SKM-1 (cell line): Measurements from ENCODE around the gene HSPA9.

ENCODE experiments used
- DNase-seq: peaks from one replicate; lab custom pipeline; 2025; ENCODE audit not compliant: unreplicated experiment; lab: John Stamatoyannopoulos, UW

The HSPA9 gene

DNA sequence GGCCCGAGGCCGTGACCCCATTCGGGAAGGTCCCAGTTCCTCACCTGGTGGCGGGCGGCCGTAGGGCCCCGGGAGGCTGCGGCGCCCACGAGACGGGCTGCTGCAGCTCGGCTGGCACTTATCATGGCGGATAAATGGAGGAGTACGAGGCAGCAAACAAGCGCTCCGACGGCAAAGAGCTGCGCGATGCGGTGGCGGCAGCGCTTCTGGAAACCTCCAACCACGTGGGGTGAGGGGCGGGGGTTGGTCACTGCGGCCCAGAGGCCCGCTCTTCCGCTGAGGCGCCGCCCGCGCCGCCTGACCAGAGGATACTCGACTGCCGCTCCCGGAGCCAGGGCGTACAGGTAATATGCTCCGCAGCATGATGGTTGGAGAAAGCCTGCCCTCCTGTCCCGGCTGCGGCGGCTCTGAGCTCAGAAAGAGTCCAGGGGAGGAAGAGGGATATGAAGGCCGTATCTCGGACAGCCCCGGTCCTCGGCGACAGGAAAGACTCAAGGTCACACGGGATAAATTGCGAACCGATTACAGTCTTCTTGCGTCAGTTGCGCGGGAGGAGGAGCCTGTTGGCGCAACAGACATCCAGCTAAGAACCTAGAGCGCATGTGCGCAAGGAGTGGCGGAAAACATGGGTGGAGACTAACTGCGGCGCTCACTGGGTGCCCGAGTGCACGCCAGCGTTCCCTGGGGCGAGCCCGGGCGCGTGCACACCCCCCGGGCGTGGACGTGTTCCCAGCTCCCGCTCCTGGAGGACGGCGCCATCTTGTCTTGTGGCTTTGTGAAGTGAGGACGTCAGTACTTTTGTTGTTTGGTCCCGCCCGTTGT, at the start of gene HSPA9:
TSS of gene HSPA9 (minus strand) at position 208 of the 822 bp plus-strand sequence. CDS start at position 125, 83 bp downstream.
- DNase-seq, result peak; percentile 99

DNA sequence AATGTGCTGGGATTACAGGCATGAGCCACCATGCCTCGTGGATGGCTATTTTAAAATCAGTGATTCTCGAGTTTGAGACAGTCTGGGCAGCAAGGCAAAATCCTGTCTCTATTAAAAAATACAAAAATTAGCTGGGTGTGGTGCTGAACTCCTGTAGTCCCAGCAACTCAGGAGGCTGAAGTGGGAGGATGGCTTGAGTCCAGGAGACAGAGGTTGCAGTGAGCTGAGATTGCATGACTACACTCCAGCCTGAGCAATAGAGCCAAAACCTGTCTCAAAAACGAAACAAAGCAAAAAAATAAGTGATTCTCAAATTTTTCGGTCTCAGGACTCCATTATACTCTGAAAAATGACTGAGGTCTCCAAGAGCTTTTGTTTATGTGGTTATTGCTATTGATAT, 47.9 kb upstream of the HSPA9 start:
- no peak for DNase-seq

DNA sequence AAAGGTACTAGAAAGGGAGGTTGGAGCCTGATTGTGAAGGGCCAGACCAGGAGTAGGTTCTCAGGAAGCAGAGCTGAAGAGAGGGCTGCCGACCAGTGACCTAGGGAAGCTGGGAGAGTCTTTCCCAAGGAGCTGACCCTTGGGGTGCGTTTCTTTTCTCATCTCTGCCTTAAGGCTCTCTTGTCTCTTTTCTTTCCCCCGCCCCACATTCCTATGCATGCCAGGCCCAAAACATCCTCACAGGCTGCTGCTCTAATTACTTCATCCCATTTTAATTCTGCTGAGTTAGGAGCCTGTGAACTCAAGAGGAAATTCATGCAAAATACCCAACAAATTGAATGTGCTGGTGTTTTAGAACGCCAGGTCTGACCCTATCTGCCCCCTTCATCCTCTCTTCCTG, 46.9 kb upstream of the HSPA9 start:
- no peak for DNase-seq

DNA sequence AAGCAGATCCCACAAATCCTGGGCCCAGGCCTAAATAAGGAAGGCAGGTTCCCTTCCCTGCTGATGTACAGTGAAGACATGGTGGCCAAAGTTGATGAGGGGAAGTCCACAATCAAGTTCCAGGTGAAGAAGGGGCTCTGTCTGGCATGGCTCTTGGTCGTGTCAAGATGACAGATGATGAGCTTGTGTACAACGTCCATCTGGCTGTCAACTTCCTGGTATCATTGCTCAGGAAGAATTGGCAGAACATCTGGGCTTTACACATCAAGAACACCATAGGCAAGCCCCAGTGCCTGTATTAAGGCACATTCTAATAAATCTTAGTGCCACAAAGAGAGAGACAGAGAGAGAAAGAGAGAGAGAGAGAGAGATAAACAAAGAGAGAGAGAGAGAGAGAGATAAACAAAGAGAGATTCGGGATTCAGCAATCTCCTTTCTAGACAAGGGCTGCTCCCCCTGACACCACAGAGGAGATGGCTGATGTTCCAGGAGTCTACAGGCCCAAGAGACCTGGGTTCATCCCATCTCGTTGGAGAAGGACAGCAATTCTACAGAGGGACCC, 45.5 kb upstream of the HSPA9 start:
- no peak for DNase-seq

DNA sequence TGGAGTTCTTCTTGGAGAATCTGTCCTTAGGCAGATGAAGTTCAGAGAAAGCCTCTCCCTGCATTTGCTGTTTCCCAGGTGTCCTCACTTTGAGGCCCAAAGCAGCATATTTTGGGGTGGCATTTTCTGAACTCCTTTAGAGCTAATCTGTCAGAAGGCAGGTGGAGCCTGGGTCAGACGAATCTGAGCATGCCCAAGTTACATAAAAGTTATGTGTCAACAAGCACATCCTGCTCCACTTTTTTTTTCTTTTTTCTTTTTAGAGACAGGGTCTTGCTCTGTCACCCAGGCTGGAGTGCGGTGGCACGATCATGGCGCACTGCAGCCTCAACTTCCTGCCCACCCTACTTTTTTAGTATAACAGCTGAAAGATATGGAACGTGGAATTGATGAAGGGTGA, 41.3 kb upstream of the HSPA9 start:
- no peak for DNase-seq

DNA sequence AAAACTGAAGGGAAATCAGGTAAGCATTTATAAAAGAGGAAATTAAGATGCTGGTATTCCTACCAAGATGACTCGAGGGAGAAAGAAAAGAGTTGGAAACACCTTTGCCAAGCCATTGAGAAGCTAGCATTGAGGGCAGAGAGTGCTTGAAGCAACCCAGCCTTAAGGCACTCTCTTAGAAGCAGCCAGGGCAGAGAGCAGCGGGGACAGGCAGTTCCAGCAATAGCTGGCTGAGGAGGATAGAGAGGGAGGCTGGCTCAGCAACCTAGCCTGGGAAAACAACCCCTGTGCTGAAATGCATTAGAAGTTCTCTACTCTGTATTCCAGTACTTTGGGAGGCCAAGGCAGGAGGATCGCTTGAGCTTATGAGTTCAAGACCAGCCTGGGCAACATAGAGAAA, 40.3 kb upstream of the HSPA9 start:
- no peak for DNase-seq

DNA sequence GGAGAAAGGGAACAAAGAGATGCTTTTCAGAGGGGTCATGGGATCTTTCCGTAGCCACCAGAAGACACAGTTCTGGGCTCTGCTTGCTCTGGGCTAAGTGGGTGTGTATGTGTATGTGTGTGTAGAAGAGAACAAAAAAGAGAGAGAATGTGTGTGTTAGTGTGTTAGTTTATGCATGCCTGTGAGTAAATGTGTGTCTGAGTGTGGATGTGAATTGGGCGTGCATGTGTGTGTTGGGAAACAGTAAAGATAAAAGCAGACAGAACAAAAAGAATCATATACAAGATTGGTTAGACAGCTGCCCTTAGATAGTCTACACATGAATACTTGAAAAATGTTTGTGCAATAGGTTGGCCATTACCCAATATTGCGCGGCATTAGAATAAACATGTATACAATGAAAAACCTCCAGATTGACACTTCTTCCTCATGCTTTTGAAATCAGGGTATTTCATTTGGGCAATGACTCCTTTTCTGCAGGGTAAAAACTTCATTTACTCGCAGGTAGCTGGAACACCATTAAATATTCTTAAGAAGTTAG, 36.5 kb upstream of the HSPA9 start:
- DNase-seq, result no peak

DNA sequence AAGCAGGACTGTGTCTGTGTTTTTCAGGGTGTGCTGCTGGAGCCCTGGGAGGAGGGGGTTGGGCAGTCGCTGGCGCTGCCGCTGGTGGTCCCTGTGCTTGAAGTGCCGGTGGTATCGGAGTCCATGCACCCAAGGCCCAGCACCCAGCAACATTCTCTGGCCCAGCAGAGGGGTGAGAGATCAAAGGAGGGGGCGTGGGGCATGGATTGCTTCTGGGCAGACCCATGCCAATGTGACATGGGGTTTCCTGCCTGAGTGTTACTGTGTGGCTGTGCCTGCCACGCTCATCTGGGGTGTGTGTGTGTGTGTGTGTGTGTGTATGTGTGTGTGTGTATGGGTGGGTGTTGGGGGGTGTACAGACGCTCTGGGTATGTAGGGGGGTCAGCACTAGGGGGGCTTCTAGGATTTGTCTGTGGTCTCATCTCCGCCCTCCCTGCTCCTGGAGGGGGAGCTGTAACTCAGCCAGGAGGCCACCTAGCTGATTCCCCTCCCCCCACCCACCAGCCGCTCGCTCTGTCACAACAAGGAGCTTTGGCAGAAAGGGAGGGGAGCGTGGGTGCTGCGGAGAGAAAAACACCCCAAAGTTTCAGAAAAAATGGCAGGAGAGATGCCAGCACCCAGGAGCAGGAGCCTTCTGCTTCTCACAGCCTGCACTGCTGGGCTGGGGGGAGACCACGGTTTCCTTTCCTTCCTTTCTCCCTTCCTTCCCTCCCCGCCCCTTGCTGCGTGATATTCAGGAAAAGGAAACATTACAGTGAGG, 35.9 kb upstream of the HSPA9 start:
- DNase-seq, result no peak

DNA sequence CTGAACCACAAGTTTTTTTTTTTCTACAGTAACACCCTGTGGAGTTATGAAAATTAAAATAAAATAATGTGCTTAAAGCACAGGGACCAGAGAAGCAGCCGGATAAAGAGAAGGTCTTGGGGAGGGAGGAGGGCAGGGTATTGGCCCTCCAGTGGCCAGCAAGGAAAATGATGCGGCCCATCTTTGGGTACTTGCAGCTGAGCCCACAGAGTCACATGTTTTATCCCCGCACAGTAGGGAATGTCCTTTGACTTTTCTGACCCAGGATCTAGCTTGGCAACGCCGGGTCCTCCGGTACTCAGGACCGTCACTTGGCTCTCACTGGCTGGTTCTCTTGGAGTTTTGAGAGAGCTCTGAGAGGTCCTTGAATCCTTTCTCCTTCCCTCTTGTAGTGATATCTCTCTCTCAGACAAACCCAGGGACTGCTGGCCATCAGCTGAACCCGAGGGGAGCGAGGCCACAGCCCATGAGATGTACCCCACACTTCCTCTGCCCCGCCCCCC, 35.3 kb upstream of the HSPA9 start:
- DNase-seq, result no peak

DNA sequence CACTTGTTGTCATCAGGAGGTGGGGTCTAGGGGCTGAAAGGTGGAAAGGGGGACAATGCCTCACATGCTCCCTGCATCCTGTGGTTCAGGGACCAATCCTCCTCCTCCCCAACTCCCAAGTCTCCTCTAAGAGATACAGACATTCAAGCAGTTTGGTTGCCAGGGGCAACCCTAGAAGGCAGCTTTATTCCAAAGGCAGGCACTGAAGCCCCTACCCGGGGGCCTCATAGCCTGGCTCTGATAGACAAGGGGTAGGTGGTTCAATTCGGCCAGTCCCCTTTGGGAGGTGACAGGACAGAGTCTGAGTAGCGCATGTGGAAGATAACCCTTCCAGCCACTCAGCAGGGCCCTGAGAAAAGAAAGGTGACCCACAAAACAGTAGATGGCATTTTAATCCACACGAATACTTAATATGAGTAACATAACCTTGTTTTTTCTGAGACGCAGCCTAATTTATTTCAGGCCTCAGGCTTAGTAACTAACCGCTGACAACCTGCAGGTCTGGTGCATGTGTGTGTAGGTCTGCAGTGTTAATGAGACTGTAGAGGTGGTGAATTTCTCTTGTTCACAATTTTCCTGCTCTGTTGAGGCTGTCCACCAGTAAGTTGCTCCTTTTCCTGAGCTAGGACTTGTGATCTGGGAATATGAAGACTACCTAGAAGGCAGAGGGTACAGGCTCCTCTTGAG, 31.3 kb upstream of the HSPA9 start:
- DNase-seq, result no peak

DNA sequence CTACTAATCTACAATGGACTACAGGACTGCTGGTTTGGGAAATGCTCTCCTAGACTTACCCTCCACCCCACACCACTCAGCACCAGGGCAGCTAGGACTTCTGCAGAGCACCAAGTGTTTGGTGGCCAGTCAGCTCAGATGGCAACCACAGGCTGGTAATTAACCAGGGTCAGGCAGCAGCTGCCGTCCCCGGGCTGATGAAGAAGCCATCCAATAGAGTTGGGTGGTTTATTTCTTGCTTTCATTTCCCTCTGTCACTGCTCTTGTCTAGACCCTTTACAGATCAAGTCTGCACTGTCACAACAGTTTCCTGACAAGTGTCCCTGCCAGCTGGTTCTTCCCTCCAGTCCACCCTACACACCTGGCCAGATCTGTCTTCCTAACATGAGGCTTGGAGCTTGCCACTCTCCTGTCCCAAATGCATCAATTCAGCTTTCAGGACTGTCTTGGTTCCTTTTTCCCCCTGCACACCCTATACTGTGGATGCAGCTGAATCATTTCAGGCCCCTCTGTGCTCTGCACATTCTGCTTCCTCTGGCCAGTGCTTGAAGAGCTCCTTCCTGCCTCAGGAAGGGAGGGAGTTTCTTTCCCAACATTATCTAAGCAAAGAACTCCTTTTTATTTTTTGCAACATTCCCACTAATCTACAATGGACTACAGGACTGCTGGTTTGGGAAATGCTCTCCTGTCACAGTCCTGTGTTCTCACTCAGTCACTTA, 30.2 kb upstream of the HSPA9 start:
- DNase-seq, result no peak

DNA sequence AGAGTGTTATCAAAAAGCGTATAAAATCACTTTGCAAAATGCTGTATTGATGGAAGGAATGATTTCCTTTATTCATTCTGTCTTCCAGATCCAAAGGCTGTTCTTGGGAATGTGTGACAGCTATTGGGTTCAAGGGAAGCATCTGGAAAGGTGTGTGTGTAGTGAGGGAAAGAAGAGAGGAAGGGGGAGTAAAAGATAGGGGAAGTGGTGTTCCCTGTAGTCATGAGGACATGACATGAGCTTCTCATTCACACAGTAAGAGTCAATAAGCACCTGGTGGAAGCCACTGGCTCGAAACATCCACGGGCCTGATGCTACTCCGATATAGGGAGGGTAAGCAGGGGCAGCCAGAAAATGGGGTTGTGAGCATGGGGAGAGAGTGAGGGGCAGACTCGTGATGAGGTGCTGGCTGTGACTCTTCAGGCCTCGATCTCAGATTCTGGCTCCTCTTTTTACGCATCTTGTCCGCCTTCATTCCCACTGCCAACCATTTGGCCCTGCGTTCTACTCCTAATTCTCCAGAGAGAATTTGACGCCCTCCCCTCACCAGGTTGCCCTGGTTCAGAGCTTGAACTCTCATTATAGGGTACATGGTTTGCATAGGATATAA, 29.1 kb upstream of the HSPA9 start:
- no peak for DNase-seq

DNA sequence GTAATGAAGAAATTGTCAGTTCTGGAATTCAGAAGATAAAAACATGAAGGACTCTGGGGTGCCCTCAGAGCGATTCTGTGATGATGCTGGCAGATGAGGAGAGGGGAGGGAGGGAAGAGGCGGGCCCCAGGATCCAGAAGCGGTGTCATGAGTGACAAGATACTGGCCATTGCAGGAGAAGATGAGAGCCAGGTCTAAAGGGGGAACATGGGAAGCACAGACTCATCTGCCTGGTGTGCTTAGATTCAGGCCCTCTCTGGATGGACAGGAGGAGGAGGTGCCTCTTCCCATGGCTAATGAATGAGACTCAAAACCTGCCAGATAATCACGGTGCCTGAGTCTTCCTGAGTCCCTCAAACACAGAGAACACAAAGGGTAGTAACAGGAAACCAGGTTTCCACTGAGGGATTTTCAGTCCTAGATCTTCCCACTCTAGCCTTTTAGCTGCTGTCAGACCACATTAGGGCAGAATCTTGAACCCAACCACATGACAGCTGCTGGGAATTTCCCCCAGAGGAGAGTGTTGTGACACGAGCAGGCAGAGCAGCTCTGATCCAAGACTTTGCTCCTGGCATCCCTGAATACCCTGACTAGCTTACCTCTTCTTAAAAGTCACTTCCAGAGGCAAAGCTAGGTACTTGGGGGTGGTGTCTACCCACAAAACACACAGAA, 28.2 kb upstream of the HSPA9 start:
- DNase-seq, result no peak

DNA sequence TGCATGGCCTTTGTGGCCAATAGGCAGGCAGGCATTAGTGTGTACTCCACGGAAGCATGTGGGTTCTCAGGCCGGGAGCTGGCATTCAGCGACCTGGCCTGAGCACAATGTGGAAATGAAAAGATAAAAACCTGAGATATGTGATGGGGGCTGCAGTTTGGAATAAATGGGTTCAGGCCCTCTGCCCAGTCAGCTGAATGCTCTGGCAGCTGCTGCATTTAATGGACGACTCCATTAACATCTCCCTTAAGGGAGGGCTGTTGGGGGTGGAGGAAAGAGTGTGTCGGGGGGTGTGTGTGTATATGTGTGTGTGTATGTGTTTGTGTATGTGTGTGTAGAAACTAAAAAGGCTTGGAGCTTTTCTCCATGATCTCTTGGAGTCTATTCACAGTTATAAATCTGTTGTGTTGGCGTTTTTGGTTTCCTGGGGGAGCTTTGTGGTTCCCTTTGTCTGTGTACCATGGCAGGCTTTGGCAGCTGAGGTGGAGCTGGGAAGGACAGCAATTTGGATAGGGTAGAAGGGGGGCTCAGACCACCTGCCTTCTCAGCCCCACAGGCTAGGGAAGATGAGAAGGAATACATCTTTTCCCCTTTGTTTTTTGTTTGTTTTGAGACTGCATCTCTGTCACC, 27.3 kb upstream of the HSPA9 start:
- DNase-seq, result no peak

DNA sequence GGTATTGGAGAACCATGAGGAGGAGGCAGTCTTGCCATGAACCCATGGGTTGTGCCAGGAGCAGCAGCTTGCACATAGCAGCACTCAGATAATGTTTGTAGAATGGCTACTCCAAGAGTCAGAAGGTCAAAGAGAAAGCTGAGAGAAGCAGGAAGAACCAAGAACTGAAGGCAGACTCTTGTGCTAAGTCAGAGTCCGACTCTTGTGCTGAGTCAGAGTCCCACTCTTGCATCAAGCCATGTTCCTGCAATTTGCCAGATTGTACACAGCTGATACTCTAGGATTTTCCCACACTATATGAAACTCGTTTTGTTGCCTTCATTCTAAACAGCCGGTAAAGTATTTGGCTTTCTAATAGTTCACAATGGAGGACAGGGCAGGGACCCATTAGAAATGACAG, 26.2 kb upstream of the HSPA9 start:
- DNase-seq, result peak; percentile 45

DNA sequence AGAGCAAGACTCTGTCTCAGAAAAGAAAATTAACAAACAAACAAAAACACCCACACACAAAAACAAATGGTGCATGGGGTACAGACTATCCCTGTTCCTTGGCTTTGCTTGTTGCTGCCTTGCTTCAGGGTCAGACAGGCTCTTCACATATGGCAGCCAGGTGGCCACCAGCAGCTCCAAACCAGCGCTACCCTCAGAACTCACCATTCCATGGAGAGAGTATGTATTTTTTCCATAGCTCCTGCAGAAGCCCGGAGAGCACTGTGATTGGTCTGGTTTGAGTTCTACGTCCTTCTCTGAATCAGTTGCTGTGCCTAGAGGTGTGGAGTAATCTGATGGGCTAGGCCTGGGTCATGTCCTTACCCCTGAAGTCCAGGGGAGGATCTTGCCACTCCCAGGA, 25.2 kb upstream of the HSPA9 start:
- DNase-seq, result no peak

DNA sequence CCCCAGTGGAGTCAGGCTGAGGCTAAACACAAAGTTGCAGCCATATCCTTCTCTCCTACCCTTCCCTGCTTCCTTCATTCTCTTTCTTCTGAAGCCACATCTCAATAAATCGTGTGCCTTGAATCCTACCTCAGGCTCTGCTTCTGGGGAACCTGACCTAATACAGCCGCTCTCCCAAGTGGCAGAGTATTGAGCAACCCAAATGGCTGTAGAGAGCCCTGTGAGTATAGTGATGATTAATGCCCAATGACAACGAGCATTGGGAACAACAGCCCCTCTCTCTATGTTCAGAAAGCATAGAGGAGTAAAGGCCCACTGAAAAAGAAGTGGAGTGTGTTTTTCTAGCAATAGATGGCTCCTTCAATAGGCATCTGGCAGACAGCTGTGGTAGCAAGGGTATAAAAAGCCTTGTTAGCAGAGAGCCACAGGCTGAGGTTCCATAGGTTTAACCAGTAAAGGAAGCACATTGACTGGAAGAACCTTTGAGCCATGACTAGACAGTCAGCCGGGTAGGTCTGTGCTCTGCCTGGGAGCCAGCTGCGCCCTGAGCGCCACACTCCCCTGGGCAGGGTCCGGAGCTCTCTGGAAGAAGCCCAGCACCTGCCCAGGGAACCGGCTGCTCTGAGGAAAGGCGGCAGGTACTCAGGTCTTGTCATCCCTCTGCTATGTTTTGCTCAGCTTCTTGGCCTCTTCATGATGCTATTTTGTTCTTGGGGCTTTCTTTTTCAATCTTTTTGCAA, 22.6 kb upstream of the HSPA9 start:
- no peak for DNase-seq
